HG03558 (cell line): Measurements from ENCODE around the gene C1QTNF6.
"Not testable (repeated sequence)": the region's sequence is repeated elsewhere in the genome, so short reads cannot be mapped to it uniquely, and the experiment has no call there.

Experiments used
- ATAC-seq: cut with Tn5 transposase; IDR thresholded peaks from one replicate; pipeline ENCODE4 v1.9.1; 2021; ENCODE audit warnings: moderate number of reproducible peaks; ENCODE audit not compliant: unreplicated experiment; ENCODE audit errors: extremely low read depth

Gene C1QTNF6

DNA sequence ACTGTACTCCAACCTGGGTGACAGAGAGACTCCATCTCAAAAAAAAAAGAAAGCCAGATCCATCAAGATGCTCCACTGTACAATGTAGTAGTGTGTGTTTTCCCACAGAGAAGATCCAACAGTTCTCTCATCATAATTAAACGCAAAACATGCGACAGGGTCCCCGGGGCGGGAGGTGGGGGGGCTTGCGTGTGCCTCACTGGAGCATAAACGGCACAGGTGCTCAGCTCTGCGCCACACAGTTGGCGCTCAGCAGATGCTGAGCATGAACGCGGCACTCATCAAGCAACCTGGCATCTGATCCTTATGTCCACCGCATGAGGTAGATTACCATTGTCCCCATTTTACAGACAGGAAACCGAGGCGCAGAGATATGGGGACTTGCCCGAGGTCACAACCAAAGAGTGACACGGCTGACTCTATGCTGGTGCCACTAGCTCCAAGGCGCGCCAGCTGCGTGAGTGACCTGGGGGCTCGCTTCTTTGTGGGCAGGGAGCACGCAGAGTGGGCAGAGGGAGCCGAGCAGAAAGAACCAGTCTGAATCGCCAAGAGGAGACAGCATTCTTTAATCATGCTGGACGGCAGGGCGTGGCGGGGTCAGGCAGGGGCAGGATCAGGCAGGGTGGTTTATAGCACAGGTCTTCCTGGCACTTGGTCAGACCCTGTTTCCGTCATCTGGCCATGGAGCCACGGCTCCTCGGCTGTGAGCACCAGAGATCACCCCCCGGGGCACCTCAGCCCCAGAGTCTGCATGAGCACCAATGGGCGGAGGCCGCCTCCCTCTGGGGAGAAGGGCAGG is 8.2 kb downstream of the C1QTNF6 start:
- no peak for ATAC-seq

DNA sequence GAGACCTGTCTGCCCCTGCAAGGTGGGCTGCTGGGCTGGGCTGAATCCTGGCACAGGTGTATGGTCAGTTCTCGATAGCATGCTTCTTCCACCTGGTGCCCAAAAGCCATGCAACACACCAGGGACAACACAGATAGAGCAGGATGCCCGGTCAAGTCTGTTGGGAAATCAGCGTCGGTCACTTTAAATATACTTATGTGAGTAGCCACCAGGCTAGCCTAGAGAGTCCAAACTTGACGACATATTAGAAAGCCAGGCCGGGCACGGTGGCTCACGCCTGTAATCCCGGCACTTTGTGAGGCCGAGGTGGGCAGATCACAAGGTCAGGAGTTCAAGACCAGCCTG is 8.9 kb downstream of the C1QTNF6 start:
- ATAC-seq = no peak

GRCh38 chr22:37178350-37179125 is 9.5 kb downstream of the C1QTNF6 start:
- ATAC-seq = no peak

GRCh38 chr22:37177755-37178154 is 10.3 kb downstream of the C1QTNF6 start:
- no peak for ATAC-seq

GRCh38 chr22:37177221-37177620 is 10.8 kb downstream of the C1QTNF6 start:
- ATAC-seq = no peak

DNA sequence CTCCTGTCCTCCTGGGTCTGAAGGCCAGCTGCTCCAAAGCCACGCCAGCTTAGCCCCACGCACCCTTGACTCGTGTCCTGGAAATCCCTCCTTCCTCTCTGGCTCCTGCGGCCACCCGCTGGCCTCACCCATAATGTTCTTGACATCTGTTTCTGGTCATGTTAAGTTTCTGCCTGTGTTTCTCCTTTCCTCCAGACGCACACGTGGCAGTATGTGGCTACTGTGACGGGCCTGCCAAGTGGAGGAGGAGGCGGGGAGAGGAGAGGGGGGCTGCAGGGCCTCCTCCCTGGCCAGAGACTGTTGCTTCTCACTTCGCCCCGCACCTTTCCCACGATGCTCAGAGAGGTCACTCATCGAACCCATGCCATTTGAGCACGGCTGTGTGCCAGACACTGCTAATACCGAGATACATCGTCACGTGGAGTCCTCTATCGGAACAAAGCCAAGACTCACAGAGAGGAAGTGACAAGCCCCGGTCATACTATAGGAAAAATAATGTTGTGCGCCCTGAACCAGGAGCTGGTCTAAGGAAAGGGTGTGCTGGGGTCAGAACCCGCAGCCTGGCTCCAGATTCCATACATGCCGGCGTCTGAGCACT is 11.5 kb downstream of the C1QTNF6 start:
- no peak for ATAC-seq

DNA sequence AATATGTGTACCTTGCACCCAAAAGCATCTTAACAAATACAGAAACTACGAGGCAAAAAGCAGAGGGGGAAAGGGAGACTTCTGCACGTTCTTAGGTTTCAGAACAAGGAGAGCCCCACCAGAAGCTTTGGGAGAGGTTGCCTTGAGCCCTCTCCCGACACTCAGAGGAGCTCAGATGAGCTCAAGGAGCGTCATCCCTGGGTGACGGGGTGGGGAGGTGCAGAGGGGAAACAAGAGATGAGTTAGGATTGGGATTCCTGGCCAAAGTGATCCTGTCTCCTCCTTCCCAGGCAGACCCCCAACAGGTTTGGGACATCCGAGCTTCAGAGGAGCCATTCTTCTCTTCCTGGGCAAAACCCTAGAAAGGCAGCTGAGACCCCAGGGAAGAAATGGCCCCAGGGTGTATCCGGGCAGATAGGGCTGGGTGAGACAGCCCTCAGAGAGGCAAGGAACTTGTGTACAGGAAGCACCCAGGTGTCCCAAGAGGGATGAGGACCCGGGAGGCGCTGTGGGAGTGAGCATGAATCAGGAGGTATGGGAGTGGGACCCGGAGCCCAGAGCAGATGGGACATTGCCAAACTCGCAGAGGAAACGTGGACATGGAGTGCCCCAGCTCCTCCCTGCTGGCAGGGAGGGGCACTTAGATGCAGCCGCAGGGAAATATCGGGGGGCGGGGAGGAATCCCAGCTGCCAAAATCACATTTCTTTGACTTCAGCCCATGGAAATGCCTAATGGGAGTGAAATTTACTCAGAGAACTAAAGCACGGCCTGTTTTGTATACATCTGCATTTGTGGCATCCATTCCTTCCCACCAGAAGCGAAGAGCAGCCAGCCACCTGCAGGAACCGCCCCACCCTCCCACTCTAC is 12.4 kb downstream of the C1QTNF6 start:
- no peak for ATAC-seq

DNA sequence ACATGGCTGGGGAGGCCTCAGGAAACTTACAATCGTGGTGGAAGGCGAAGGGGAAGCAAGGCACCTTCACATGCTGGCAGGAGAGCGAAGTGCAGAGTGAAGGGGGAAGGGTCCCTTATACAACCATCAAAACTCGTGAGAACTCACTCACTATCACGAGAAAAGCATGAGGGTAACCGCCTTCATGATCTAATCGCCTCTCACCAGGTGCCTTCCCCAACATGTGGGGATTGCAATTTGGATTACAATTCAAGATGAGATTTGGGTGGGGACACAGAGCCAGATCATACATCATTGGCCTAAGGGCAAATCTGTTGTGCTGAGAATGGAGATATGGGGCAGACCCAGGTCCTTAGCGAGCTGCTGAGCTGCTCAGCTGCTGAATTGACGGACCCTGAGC is 13.1 kb downstream of the C1QTNF6 start:
- no peak for ATAC-seq

- no peak for ATAC-seq
Measured at GRCh38 chr22:37173709-37174108, 14.3 kb downstream of the C1QTNF6 start.

- no peak for ATAC-seq
Measured at GRCh38 chr22:37172266-37173245, 15.5 kb downstream of the C1QTNF6 start.

DNA sequence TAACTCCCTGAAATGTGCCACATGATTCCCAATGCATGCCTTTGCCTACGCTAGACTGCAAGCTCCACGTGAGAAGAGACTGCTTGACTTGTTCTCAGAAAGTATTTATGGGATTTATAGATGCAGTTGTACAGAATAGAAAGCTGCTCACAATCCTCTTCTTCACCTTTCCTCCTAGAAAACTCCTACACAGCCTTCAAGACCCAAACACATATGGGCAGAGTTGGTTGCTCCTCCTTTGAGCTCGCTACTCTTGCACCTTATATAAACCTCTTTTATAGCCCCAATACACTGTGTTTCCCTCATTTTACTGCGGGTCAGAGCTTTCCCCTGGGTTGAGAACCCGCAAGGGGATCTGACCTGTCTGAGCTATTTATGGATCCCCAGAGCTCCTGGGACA is 16.4 kb downstream of the C1QTNF6 start:
- ATAC-seq = no peak

GRCh38 chr22:37170689-37171405 is 17.2 kb downstream of the C1QTNF6 start:
- not testable (repeated sequence) for ATAC-seq

- no peak for ATAC-seq
Measured at GRCh38 chr22:37169947-37170688, 17.9 kb downstream of the C1QTNF6 start.

- no peak for ATAC-seq
Measured at GRCh38 chr22:37169406-37169805, 18.6 kb downstream of the C1QTNF6 start.

DNA sequence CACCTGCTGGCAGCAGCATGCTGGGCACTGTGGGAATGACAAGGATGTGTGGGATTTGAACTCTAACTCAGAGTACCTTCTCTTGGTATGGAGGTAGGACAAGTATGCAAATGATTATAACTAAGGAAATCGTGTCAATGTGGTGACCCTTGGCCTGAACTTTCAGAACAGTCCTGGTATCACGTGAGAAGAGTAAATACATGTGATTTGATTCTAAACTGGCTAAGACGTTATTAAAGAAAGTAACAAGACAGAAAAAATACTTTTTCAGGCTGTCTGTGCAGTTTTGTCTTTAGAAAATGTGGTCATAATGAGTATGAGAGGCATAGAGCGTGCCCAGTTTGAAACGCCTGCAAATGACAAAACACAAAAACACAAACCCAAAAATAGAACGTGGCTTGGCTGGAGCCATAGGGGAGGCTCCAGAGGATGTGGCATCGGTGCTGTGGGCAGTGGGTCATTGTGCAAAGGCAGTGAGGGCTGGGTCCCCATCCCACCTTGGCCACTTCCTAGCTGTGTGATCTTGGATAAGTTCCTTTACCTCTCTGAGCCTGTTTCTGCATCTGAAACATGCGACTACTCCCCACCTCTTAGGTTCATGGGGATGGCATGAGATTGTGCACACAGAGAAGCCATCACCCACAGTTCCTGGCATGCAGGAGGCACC is 19.9 kb downstream of the C1QTNF6 start:
- ATAC-seq = no peak

DNA sequence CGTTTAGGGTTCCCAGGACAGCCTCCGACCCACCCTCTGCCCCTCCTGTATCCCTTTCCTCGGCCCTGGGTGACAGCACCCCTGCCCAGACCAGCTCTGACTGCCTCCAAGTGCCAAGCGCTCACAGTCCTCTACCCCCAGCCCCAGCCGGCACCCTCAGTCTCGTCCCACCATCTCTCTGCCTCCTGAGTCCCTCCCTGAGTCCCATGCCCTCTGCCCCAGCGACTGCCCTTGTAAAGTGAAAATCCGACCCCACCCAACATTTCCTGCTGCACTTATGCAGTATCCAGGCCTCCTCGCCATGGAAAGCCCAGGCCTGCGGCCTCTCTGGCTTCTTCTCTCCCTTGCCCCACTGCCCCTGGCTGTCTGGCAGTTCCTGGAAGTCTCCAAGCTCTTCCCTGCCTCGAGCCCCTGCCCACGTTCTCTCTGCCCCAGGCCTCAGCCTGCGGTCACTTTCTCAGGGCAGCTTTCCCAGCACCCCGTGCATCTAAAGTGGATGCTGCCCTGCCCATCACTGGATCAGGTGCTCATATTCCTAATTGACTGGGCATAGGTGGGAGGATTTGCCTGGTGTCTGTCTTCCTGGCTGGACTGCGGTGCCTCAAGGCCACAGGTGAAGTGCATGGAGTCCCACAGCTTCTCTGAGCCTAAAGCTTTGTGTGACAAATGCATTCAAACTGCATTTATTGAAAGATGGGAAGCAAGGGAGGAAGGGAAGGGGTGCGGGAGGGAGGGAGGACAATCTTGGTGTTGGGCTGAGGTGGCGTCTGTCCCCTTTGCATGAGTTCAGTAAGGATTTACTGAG is 20.7 kb downstream of the C1QTNF6 start:
- no peak for ATAC-seq

DNA sequence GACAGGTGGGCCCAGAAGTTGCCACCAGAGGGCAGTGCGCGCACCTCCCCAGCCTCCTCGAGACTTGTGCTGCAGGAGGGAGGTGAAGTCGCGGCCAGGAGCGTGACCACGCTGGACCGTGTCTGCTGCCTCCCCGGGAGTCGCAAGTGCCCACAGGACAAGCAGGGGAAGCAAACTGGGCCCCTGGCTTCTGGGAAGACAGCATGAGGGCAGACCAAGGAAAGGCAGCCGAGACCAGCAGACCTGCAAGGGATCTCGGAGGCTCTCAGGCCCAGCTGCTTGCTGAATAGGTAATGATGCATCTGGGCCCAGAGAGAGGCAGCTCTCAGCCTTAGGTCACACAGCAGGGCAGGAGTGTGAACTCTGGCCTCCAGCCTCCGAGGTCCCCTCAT is 21.4 kb downstream of the C1QTNF6 start:
- no peak for ATAC-seq
